Esophagus muscularis mucosa (tissue), 4 donors: Measurements from ENCODE around the gene NKTR. TPM values are rescaled to one million over a fixed set of nuclear protein-coding genes. Genes with fewer than 3 reads are reported as not detected.

ENCODE experiments used
- DNase-seq: peaks from one replicate; pipeline ENCODE4 v3.0.0-alpha.2; 2017; ENCODE audit errors: extremely low spot score
- H3K27ac ChIP-seq, 4 donors: fragments of 200-600 bp; sonication (generic); replicated peaks in 1 of 4; 1 replicate in 3 of 4; 2 replicates in 1 of 4; pipeline ENCODE4 v1.5.1; 2016 to 2019; ENCODE audit warnings: mild to moderate bottlenecking in 1 of 4
- H3K27me3 ChIP-seq, 4 donors: fragments of 200-600 bp; sonication (generic); one replicate each; pipeline versions ENCODE4 v1.5.1 to v1.6.0; 2016 to 2019
- H3K36me3 ChIP-seq, 4 donors: fragments of 200-600 bp; sonication (generic); one replicate each; pipeline ENCODE4 v1.5.1; 2016 to 2019
- H3K4me1 ChIP-seq, 4 donors: fragments of 200-600 bp; sonication (generic); one replicate each; pipeline ENCODE4 v1.5.1; 2016 to 2019
- H3K4me3 ChIP-seq, 4 donors: fragments of 200-600 bp; sonication (generic); 1 replicate in 2 of 4; 2 replicates in 2 of 4; pipeline ENCODE4 v1.5.1; 2016 to 2019; ENCODE audit warnings: mild to moderate bottlenecking in 4 of 4, moderate library complexity in 1 of 4
- H3K9me3 ChIP-seq, 4 donors: fragments of 200-600 bp; sonication (generic); 1 replicate in 3 of 4; 2 replicates in 1 of 4; pipeline ENCODE4 v1.5.1; 2016 to 2019
- EP300 ChIP-seq: sonication (generic); formaldehyde crosslinking; IDR thresholded peaks from one replicate; pipeline ENCODE4 v1.6.1; 2017; ENCODE audit warnings: antibody characterized with exemption
- POLR2A ChIP-seq: fragments of 450-650 bp; IDR thresholded peaks from one replicate; pipeline ENCODE4 v1.6.1; 2017; ENCODE audit warnings: antibody characterized with exemption, moderate library complexity, mild to moderate bottlenecking, low read depth
- POLR2AphosphoS5 ChIP-seq, 2 donors: sonication (generic); formaldehyde crosslinking; IDR thresholded peaks; one replicate each; pipeline ENCODE4 v1.6.1; 2017; ENCODE audit warnings: antibody characterized with exemption in 2 of 2
- WGBS: methylation state at CpG from one replicate; pipeline ENCODE4 v1.1.5; 2018; 5-methylcytosine and 5-hydroxymethylcytosine counted together
- intact Hi-C: fragments of 100-400 bp; cut with DNase I; formaldehyde crosslinking; loops from one replicate; pipeline ENCODE4 v1.15.1; 2023
- total RNA-seq, 4 donors: library from RNA; depleted of rRNA; stranded (reverse); fragments of >200 nt; gene quantifications; one replicate each; pipeline versions ENCODE4 v1.1.0 to v1.2.1, GENCODE V29; 2016
- TF ChIP-seq, protein P1 (sequence below), 3 experiments: fragments of 200-600 bp in 2 of 3; fragments of 450-650 bp in 1 of 3; sonication (generic) in 2 of 3; IDR thresholded peaks; one replicate each; pipeline ENCODE4 v1.5.1; 2017 to 2019; ENCODE audit warnings: antibody characterized with exemption in 3 of 3, mild to moderate bottlenecking in 2 of 3, moderate library complexity in 1 of 3

The NKTR gene
- total RNA-seq, 4 donors from 2014 or later: 24.7 to 73.1 (median 36.0) TPM

DNA sequence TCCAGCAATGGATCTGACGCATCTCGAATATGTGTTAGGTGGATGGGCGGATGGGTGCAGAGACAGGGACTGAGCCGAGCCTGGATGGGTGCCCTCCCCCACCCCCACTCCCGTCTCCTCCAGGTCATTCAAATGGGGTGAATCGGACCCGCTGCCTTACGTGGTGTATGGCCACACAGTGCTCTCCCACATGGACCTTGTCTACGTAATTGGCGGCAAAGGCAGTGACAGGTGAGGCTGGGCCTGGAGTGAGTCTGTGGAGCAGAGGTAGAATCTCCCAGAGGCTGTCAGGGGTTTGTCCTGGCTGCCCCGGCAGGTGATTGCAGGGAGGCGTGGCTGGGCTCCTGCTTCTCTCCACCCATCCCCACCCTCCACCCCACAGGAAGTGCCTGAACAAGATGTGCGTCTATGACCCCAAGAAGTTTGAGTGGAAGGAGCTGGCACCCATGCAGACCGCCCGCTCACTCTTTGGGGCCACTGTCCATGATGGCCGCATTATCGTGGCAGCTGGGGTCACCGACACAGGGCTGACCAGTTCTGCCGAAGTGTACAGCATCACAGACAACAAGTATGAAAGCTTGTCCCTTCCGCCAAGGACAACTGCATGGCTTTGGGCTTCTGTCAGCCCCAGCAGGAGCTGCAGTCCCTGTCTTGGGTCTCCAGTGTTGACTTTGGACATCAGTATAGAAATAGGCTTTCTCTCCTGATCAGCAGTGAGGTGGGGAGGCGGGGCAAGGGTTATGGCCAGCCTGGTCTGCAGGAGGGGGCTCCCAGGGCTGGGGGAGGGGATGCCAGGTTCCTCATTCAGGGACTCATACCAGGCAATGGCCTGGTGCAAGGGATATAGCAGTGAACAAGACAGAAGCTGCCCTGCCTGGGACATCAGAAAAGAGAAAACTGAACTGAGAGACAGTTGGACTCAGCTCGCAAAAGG, 88.3 kb downstream of the NKTR start:
- 93% methylated on average over 22 of the region's 22 CpGs for WGBS
- Histone ChIP-seq H3K4me3 (no peak overlapping the region), H3K4me1 (peaks cover 16 to 32% (median 27%) of the 10 kb centered on the region in 4 donors), H3K27me3 (peaks cover 0 to 23% (median 0%) of the 10 kb centered on the region in 4 donors), H3K36me3 (no peaks in the 10 kb centered on the region), H3K9me3 (no peaks in the 10 kb centered on the region), H3K27ac (no peak overlapping the region)
- intact Hi-C loops: no loop called here
- no peak for TF ChIP-seq EP300
- TF ChIP-seq POLR2AphosphoS5 (IDR thresholded peaks at IDR 0.05): no peak
- no peak for TF ChIP-seq POLR2A
- TF ChIP-seq, protein P1, sequence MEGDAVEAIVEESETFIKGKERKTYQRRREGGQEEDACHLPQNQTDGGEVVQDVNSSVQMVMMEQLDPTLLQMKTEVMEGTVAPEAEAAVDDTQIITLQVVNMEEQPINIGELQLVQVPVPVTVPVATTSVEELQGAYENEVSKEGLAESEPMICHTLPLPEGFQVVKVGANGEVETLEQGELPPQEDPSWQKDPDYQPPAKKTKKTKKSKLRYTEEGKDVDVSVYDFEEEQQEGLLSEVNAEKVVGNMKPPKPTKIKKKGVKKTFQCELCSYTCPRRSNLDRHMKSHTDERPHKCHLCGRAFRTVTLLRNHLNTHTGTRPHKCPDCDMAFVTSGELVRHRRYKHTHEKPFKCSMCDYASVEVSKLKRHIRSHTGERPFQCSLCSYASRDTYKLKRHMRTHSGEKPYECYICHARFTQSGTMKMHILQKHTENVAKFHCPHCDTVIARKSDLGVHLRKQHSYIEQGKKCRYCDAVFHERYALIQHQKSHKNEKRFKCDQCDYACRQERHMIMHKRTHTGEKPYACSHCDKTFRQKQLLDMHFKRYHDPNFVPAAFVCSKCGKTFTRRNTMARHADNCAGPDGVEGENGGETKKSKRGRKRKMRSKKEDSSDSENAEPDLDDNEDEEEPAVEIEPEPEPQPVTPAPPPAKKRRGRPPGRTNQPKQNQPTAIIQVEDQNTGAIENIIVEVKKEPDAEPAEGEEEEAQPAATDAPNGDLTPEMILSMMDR (IDR thresholded peaks at IDR 0.05): no peak
- no peak for DNase-seq

DNA sequence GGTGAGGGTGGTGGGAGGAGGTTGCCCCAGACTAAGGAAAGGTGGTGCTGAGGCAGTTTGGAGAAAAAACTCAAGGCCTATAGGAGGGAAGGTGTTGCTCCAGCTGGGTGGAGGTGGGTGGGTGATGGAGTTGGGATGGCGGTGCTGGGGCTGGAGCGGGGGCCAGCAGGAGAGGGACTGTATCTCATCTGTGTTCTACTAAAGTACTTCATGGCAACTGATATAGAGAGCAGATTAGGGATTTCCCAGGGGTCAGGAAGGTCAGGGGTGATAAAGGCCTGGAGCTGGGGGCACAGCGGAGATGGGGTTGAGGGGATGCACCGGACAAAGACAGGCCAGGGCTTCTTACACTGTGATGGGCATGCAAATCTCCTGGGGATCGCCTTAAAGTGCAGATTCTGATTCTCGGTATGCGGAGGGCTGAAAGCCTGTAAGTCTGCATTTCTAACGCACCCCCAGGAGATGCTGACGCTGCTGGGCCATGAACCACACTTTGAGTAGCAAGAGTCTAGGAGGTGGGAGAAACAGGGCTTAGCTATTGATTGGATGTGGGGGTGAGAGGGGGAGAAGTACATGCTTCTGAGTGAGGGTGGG, 89.0 kb downstream of the NKTR start:
- H3K27me3 ChIP-seq: peaks cover 0 to 23% (median 0%) of the 10 kb centered on the region in 4 donors
- no peak for DNase-seq
- H3K4me3 ChIP-seq: no peak overlapping the region
- H3K9me3 ChIP-seq: no peaks in the 10 kb centered on the region
- H3K27ac ChIP-seq: no peak overlapping the region
- H3K36me3 ChIP-seq: no peaks in the 10 kb centered on the region
- intact Hi-C loops: no loop called here
- TF ChIP-seq, protein P1 (IDR thresholded peaks at IDR 0.05): no peak
- TF ChIP-seq POLR2A: no peak
- TF ChIP-seq EP300: no peak
- TF ChIP-seq POLR2AphosphoS5 (IDR thresholded peaks at IDR 0.05): no peak
- H3K4me1 ChIP-seq: peaks cover 12 to 24% (median 19%) of the 10 kb centered on the region in 4 donors
- WGBS: 77% methylated on average over 9 of the region's 9 CpGs

- WGBS: 88% methylated on average over 7 of the region's 7 CpGs
Measured at GRCh38 chr3:42690191-42690590, 89.7 kb downstream of the NKTR start.

GRCh38 chr3:42690766-42691680, 90.5 kb downstream of the NKTR start:
- H3K9me3 ChIP-seq: no peaks in the 10 kb centered on the region
- H3K27me3 ChIP-seq: peaks cover 0 to 13% (median 0%) of the 10 kb centered on the region in 4 donors
- intact Hi-C loops: no loop called here
- 75% methylated on average over 7 of the region's 10 CpGs for WGBS
- no peaks in the 10 kb centered on the region for H3K36me3 ChIP-seq
- TF ChIP-seq POLR2A (no peak), EP300 (no peak), POLR2AphosphoS5 (IDR thresholded peaks at IDR 0.05) (no peak)
- TF ChIP-seq, protein P1 (IDR thresholded peaks at IDR 0.05): no peak
- H3K4me1 ChIP-seq: peaks cover 0 to 9% (median 4%) of the 10 kb centered on the region in 4 donors
- H3K4me3 ChIP-seq: no peak overlapping the region
- H3K27ac ChIP-seq: no peak overlapping the region
- no peak for DNase-seq

More at GRCh38 chr3:42690191-42690590, 89.7 kb downstream of the NKTR start:
- peaks cover 0 to 21% (median 0%) of the 10 kb centered on the region in 4 donors for H3K27me3 ChIP-seq
- intact Hi-C loops: no loop called here
- H3K27ac ChIP-seq: no peak overlapping the region
- peaks cover 5 to 17% (median 12%) of the 10 kb centered on the region in 4 donors for H3K4me1 ChIP-seq
- TF ChIP-seq POLR2AphosphoS5 (IDR thresholded peaks at IDR 0.05) (no peak), EP300 (no peak)
- TF ChIP-seq, protein P1 (IDR thresholded peaks at IDR 0.05): no peak
- no peak overlapping the region for H3K4me3 ChIP-seq
- H3K36me3 ChIP-seq: no peaks in the 10 kb centered on the region
- H3K9me3 ChIP-seq: no peaks in the 10 kb centered on the region
- no peak for DNase-seq
